Measurements from ENCODE around the gene LETMD1. TPM values are rescaled to one million over a fixed set of nuclear protein-coding genes. Genes with fewer than 3 reads are reported as not detected.

Gene LETMD1
- 10 to 100 TPM; 35.6 to 43.2 (median 42.1) TPM for total RNA-seq

DNA sequence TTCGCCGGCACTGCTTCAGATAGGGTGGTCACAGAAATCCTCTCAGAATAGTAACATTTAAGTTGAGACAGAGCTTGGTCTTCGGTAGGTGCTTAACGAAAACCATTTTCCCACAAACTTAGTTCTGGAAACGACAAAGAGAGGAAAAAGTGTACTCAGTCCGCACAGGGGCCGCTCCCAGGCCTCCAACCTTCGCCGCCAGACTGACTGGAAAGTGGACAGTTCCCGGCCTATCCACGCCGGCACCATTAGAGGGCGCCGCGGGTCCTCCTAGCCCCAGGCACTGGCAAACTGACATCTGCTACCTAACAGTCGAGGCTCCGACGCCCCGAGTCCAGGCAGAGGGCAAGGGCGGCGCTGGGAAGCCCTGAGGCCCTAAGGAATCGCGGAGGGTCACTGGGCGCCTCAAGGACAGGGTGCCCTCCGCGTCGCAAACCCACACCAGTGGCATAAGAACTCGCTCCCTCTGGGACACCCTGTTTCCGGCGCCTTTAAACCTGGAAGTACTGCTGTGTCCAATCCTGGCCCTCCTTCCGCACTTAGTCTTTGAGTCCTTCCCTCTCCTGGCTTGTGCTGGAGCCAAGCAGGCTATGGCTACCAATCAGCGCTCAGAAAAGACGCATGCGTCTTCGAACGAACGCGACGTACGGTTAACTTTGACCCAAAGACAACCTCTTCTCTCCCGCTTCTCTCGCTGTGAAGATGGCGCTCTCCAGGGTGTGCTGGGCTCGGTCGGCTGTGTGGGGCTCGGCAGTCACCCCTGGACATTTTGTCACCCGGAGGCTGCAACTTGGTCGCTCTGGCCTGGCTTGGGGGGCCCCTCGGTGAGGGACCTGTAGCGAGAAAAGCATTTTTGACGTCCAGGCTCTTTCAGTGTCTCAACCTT is at the start of gene LETMD1:
Gene LETMD1 (plus strand): TSS at position 673 of the 886 bp plus-strand sequence. CDS start 30 bp downstream, at position 703.
- intact Hi-C loops (cut with DNase I): loop anchor here (2.0 to 5.0 kb wide), 2 partner anchors 35 to 189 kb away; partner anchors contain the start of genes CSRNP2 and DAZAP2
- peak; percentile 98 for DNase-seq (ENCODE audit: extremely low spot score)
- Histone ChIP-seq H3K4me1 (peaks cover 18 to 30% (median 26%) of the 10 kb centered on the region in 4 donors), H3K27me3 (no peaks in the 10 kb centered on the region), H3K4me3 (peak within 1 kb of the TSS; percentile 64 to 78 (median 76)), H3K27ac (replicated peaks in 1 of 4) (peak within 1 kb of the TSS; percentile 91 to 97 (median 93)), H3K36me3 (peaks cover 6 to 29% (median 10%) of the 10 kb centered on the region in 4 donors), H3K9me3 (no peaks in the 10 kb centered on the region)
- WGBS: 3% methylated on average over 42 of the region's 51 CpGs
- TF ChIP-seq POLR2A (IDR thresholded peaks at IDR 0.05; ENCODE audit: low read depth) (peak; percentile 28), EP300 (IDR thresholded peaks at IDR 0.05) (no peak), POLR2AphosphoS5 (IDR thresholded peaks at IDR 0.05) (peak; percentile 88 to 92), CTCF (IDR thresholded peaks at IDR 0.05) (peak; percentile 93 to 95 (median 94))

- Histone ChIP-seq H3K27ac (replicated peaks in 1 of 4) (no peak overlapping the region), H3K36me3 (peaks cover 34 to 94% (median 73%) of the 10 kb centered on the region in 4 donors), H3K4me1 (no peaks in the 10 kb centered on the region), H3K27me3 (no peaks in the 10 kb centered on the region), H3K4me3 (no peak overlapping the region), H3K9me3 (no peaks in the 10 kb centered on the region)
- intact Hi-C loops (cut with DNase I): no loop called here
- DNase-seq (ENCODE audit: extremely low spot score): no peak
- TF ChIP-seq CTCF (IDR thresholded peaks at IDR 0.05) (no peak), POLR2AphosphoS5 (IDR thresholded peaks at IDR 0.05) (no peak), POLR2A (IDR thresholded peaks at IDR 0.05; ENCODE audit: low read depth) (no peak), EP300 (IDR thresholded peaks at IDR 0.05) (no peak)
- 83% methylated on average over 4 of the region's 4 CpGs for WGBS
These were observed 49.0 kb upstream of the LETMD1 start for GRCh38 chr12:50999093-50999492.

- intact Hi-C loops (cut with DNase I): no loop called here
- Histone ChIP-seq H3K4me1 (no peaks in the 10 kb centered on the region), H3K27ac (replicated peaks in 1 of 4) (no peak overlapping the region), H3K27me3 (no peaks in the 10 kb centered on the region), H3K4me3 (no peak overlapping the region), H3K9me3 (no peaks in the 10 kb centered on the region), H3K36me3 (peaks cover 37 to 94% (median 73%) of the 10 kb centered on the region in 4 donors)
- 70% methylated on average over 7 of the region's 7 CpGs for WGBS
- no peak for DNase-seq (ENCODE audit: extremely low spot score)
- no peak for TF ChIP-seq CTCF (IDR thresholded peaks at IDR 0.05)
- no peak for TF ChIP-seq POLR2AphosphoS5 (IDR thresholded peaks at IDR 0.05)
- TF ChIP-seq EP300 (IDR thresholded peaks at IDR 0.05): no peak
- TF ChIP-seq POLR2A (IDR thresholded peaks at IDR 0.05; ENCODE audit: low read depth): no peak
These were observed 47.9 kb upstream of the LETMD1 start for GRCh38 chr12:51000245-51000644.

GRCh38 chr12:51001799-51002198 is 46.3 kb upstream of the LETMD1 start:
- no peaks in the 10 kb centered on the region for H3K9me3 ChIP-seq
- no peak overlapping the region for H3K27ac ChIP-seq (replicated peaks in 1 of 4)
- no peak for TF ChIP-seq CTCF (IDR thresholded peaks at IDR 0.05)
- H3K27me3 ChIP-seq: no peaks in the 10 kb centered on the region
- DNase-seq (ENCODE audit: extremely low spot score): no peak
- H3K4me3 ChIP-seq: no peak overlapping the region
- WGBS: 95% methylated on average over 1 of the region's 1 CpG
- no peaks in the 10 kb centered on the region for H3K4me1 ChIP-seq
- intact Hi-C loops (cut with DNase I): no loop called here
- H3K36me3 ChIP-seq: peaks cover 28 to 93% (median 69%) of the 10 kb centered on the region in 4 donors
